Superior temporal gyrus (tissue), 1 donor: ENCODE results near the gene TRIM61.
A peak's percentile ranks its signal among the peaks of the same experiment; 100 is the strongest.
"Not testable (repeated sequence)": the region's sequence is repeated elsewhere in the genome, so short reads cannot be mapped to it uniquely, and the experiment has no call there.

Experiments used
- DNase-seq: peaks from one replicate; pipeline ENCODE4 v3.0.0-alpha.2; 2016; ENCODE audit errors: extremely low spot score

TRIM61 gene

DNA sequence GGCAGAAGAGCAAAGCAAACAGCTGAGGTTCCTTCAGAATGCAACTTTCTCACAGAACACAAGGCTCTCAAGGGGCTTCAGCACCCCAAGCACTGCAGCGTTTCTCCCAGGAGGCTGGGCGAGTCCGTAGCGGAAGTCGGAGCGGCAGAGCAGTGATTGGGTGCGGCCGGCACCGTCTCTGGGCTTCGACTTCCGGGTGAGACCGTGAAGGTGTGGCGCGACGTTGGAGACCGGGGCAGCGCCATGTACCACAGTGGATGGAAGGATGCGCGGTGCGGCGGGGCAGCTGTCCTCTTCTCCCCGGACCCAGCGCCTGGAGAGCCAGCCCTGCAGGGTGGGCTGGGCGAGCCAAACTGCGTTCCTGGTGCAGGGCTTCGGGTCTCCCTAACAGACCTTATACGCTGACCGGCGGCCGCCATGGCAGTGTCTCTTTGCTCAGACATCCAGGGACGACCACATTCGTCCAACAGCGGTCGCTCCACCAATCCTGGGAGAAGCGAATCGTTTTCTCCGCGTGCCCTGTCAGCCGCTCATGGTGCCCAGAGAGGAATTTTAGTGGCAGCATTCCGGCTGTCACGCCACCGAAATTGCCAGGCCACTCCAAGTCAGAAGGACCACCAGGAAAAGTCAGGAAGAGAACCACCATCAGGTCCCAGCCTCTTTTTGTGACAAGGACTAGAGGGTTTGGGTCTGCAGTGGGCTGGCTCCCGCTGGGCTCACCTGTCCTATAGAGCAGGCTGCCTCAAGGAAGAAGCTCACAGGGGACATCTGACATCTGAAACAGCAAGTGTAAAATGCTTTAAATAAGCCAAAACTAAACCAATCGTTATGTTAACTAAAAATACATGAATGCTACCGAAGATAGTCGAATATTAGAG is 20.5 kb downstream of the TRIM61 start:
- peak; percentile 88 for DNase-seq

DNA sequence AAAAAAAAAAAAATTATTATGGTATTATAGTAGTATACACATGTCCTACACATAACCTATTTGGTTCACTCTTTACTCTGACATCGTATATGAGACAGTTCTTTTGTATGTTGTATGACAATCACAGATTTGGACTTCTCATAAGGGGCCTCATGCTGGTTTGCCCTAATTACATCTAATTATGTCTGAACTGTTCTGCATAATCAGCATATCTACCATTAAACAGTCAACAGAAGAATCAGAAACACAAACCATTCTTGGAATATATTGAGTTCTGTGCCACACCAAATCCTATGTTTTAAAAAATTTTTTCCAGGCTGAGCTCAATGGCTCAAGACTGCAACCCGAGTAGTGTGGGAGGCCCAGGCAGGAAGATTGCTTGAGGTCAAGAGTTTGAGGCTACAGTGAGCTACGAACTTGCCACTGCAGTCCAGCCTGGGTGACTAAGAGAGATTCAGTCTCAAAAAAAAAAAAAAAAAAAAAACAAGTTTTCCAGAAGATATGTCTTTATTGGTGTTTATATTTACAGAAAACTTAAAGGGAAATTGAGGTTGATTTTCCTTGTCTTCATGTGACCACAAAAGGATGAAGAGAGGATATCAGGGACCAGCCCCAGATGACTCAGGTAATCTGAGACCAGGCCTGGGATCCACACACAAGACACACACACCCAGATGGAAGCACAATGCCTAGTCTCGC is 22.2 kb downstream of the TRIM61 start:
- no peak for DNase-seq

DNA sequence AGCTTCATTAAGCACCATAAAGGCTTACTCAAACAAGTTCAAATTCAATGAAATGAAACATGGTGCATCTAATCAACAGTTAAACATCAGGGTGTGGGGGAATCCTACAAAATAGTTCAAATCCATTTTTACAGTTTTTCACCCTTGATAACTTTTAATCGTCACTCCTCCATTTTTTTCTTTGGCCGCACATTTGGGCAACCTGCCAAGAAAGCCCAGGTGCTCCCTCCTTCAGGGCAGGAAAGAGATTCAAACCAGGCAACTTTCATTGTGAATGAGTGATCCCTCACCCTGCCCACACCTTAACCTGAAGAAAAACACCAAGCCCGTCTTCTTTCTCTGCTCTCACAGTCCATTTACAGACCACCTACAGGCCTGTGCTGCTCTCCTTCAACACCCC is 24.9 kb downstream of the TRIM61 start:
- no peak for DNase-seq

DNA sequence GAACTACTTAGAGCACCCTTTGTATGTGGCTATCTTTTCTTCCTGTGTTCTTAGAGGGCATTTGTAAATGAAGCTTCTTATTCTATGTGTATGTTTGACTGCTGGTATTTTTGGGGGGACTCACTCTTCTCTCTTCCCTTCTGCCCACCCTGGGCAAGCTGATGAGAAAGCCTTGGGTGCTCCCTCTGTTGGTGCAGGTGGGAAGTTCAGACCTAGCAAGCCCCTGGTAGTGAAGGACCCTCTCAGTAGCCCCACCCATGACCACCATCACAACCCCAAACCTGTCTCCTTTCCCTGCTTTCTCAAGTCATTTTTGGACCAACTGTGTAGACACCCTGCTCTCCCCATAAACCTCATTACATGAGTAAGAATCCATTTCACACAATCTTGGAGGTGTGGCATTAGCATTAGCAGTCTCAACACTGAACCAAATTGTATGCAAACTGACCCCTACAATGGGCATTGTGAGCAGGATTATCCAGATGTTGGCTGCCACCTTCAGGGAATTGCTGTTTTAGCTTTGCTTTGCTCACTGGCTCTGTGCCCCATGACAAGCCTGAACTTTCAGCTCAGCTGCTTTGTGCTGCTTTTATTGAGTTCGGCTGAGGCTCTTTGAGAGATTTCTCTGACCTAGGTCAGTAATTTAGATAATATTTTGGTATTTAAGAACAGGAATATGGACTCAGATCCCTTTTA is 27.9 kb downstream of the TRIM61 start:
- no peak for DNase-seq

DNA sequence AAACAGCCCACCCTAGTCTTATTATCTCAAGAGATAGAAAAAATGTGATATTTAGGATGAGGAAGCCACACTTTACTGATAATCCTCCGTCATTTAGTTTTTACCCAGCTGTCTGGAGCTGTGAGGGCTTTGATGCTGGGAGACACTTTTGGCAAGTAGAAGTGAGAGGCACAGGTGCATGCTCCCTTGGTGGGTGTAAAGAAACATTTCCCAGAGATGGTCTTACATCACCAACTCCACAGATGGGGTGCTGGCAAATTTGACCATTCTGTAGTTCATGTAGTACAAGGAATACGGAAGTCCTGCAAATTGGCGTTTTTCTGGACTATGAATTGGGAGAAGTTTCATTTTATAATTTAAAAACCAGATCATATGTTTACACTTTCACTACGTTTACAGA is 28.5 kb downstream of the TRIM61 start:
- DNase-seq: no peak

DNA sequence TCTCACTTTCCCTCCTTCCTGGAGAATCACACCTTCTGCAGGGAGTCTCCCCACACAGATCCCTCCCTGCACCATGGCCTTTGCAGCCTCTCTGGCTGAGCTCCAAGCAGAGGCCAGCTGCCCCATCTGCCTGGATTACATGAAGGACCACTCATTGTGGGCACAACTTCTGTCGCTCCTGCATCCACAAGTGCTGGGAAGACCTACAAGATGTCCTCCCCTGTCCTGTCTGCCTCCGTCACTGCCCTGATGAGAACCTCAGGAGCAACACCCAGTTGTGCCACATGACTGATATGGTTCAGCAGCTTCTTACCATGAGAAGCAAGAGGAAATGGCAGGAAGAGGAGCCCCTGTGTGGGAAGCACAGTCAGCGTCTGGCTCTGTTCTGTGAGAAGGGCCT is 29.5 kb downstream of the TRIM61 start:
- DNase-seq: not testable (repeated sequence)

DNA sequence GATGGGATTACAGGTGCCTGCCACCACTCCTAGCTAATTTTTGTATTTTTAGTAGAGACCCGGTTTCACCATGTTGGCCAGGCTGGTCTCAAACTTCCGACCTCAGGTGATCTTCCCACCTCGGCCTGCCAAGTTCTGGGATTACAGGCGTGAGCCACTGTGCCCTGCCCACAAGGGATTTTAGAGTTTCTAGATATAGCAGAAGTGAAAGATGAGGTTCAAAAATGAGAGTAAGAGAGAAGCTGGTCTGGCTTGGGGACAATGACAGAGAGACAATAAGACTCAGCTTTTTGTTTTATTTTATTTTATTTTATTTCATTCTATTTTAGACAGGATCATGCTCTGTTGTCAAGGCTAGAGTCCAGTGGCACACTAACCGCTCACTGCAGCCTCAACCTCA is 30.6 kb downstream of the TRIM61 start:
- no peak for DNase-seq

DNA sequence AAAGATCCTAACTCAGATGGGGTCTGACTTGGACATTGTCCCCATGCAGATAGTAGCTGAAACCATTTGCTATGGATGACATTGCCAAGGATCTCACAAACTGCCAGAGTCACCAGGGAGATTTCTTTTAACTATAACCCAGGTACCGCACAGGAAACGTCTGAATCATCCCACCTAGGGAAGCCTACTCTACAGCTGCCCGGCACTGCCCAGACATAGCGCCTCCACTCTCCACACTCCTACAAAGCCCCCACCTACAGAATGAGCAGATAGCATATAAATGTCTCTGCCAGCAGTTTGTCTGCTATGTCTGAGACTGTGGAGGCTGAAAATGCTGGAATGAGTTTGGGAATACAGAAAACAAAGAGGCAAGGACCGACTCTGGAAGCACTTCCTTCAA is 32.3 kb downstream of the TRIM61 start:
- DNase-seq: no peak

DNA sequence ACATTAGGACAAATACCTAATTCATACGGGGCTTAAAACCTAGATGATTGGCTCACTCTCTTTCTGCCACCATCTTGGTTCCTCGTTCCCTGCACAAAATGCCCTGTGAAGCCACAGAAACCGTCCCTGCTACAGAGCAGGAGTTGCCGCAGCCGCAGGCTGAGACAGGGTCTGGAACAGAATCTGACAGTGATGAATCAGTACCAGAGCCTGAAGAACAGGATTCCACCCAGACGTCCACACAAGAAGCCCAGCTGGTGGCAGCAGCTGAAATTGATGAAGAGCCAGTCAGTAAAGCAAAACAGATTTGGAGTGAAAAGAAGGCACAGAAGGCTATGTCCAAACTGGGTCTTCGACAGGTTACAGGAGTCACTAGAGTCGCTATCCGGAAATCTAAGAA is 34.3 kb downstream of the TRIM61 start:
- no peak for DNase-seq

DNA sequence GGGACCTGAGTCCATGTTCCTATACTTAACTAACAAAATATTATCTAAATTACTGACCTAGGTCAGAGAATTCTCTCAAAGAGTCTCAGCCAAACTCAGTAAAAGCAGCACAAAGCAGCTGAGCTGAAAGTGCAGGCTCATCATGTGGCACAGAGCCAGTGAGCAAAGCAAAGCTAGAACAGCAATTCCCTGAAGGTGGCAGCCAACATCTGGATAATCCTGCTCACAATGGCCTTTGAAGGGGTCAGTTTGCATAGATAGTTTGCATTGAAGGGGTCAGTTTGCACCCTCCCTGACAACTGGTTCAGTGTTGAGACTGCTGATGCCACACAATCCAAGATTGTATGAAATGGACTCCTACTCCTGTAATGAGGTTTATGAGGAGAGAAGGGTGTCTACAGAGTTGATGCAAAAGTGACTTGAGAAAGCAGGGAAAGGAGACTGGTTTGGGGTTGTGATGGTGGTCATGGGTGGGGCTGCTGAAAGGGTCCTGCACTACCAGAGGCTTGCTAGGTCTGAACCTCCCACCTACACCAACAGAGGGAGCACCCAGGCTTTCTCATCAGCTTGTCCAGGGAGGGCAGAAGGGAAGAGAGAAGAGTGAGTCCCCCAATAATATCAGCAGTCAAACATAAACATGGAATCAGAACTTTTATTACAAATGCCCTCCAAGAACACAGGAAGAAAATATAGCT is 39.7 kb downstream of the TRIM61 start:
- DNase-seq: peak; percentile 80

DNA sequence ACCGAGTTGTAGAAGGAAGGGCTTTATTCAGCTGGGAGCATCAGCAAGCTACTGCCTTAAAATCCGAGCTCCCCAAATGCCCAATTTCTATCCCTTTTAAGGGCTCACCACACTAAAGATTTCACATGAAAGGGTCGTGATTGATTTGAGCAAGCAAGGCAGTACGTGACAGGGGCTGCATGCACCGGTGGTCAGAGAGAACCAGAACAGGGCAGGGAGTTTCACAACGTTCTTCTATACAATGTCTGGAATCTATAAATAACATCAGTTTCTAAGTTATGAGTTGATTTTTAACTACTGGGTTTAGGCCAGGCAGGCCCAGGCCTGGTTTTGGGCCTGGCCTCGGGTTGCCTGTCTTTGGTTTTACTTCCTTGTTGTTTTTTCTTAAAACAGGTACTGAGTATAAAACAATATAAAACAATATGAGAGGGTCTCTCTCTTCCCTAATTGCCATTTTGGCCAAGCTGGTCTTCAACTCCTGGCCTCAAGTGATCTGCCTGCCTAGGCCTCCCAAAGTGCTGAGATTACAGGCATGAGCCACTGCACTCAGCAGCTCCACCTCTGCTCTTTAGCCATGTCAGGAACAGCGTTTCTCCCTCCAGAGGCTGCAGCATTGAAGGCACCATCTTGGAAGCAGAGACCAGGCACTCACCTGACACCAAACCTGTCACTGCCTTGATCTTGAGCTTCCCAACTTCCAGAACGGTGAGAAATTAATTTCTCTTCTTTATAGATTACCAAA is 41.4 kb downstream of the TRIM61 start:
- not testable (repeated sequence) for DNase-seq

DNA sequence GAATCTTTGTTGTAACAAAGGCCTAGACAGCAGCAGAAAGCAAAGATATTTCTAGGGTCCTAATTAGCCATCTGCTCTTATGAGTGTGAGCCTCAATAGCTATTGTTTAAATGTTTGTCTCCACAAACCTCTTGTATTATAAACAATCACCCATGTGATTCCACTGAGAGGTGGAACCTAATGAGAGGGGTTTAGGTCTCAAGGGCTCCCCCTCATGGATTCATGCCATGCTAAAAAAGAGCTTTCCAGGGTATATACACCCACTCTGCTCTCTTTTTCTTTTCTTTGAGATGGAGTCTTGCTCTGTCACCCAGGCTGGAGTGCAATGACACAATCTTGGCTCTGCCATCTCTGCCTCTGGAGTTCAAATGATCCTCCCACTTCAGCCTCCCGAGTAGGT is 42.1 kb downstream of the TRIM61 start:
- DNase-seq: no peak

DNA sequence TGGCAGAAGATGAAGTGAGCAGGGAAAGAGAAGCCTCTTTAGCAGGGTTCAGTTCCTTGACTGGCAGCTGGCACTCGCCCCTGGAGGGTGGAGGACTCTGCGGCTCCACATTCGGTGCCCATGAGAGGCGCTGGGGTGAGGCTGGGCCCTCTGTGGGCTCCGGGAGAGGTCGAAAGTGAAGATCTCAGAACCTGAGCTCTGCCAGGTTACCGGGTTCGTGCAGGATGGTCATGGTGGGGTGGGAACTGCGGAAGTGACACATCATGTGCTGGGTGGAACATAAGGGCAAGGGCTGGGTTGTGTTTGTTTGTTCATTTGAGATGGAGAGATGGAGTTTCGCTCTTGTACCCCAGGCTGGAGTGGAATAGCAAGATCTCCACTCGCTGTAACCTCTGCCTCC is 44.2 kb downstream of the TRIM61 start:
- DNase-seq: no peak

DNA sequence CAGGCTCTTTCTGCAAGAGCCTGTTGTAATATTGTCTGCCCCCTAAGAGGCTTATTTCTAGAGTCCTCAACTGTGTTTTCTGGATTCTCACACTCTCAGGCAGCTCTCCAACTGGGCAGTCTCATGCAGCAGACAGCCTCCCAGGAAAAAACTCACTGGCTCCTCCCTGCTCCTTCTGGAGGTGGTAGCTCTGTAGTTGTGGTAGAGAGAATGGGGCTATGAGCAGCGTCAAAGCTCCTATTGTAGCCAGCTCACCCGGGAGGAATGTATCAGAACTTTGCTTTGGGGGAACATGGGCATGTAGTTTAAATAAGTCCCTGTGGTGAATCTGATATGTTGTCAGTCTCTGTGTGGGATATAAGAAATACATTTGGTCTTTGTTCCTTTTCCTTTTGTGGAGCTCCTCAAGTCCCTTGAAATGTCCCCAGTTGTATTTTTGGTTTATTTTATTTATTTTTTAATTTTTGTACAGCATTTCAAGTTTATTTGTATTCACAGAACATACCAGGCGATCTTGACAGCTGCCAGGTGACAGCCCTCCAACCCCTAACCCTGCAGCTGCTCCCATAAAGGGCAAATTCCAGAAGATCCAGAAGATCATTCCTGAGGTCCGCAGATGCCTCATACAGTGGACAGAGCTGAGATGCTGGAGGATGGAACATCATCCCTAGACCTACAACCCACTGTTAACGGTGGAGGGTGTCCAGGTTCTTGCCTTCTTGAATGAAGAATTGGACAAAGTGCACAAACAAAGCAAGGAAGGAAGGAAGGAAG is 45.7 kb downstream of the TRIM61 start:
- no peak for DNase-seq

DNA sequence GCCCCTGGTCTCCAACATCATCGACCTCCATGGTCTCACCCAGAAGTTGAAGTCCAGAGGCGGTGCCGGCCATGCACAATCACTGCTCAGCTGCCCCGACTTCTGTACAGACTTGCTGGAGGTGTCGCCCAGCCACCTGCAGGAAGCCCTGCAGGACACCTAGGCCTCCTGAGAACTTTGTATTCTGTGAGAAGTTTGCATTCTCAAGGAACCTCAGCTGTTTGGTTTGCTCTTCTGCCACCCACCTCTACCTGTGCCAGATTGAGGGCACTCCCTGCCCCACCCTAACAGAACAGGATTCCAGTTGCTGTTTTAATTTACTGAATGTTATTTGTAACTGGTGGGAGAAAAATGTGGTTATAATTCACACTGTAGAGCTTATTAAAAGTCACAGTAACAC is 46.8 kb downstream of the TRIM61 start:
- DNase-seq: no peak

DNA sequence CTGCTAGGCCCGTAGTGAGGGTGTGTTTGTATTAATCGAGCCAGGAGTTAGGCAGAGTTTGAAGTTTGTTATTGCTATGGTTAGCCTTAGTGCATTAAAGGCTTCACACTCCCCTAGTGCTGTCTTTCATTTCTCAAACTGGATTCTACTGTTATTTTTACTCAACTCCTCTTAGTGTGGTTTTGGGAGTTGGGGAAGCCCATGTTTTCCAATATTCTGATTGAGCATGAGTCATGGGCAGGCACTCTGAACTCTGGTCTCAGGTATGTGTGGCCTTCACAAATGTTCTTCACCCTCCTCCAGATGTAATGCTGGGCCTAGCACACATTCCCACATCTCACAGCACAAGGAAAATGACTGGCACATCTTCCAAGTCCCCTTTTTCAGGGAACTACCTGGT is 50.4 kb downstream of the TRIM61 start:
- not testable (repeated sequence) for DNase-seq

DNA sequence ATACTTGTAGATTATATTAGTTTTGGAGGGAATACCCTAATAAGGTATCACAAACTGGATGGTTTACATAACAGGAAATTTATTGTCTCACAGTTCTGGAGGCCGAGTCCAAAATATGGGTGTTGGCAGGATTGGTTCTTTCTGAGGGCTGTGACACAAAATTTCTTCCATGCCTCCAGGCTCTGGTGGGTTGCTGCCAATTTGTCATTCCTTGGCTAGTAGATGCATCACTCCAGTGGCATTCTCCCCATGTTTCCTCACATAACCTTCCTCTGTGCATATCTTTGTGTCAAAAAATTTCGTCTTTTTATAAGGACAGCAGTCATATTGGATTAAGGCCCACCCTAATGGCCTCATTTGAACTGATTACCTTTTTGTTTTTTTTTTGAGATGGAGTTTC is 51.2 kb downstream of the TRIM61 start:
- DNase-seq: no peak

DNA sequence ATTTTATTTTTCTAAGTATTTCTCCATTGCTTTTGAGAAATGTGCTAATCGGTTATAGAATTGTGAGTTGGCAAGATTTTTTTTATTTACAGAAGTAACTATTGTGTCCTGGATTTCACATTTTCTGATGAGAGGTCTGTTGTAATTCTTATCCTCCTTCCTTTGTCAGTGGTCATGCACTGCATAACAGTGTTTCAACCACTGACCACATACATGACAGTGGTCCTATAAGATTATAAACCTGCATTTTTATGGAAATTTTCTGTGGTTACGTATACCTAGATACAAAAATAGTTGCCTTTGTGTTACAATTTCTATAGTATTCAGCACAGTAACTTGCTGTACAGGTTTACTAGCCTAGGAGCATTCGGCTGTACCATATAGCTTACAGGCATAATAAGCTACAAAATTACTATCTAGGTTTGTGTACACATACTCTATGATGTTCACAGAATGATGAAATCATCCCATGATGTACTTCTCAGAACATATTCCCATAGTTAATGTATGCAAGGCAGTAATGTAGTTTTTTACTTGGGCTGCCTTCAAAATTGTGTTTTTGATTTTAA is 52.7 kb downstream of the TRIM61 start:
- no peak for DNase-seq

DNA sequence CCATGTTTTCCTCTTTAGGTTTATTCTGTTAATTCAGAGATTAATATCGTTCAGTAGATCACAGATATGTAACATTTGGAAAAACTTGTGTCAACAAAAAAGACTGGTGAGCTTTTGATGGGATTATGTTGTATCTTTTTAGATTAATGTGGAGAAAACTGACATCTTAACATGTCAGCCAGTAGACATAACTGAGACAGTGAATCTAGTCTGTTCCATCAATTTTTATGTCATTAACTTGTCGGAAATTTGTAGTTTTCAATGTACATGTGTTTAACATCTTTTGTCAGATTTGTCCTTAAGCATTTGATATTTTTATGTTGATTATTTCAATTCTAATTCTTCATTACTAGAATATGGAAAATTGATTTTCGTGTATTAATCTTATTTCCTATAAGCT is 58.5 kb downstream of the TRIM61 start:
- DNase-seq: no peak
